ENCODE data around the gene PRKAG2. TPM values are rescaled to one million over a fixed set of nuclear protein-coding genes. Genes with fewer than 3 reads are reported as not detected.

PRKAG2 gene
- polyA plus RNA-seq, 1 of the 3 experiments (the other 2 are of a cell fraction), result 51.6 TPM

GRCh38 chr7:151675196-151675920, 201.6 kb downstream of the PRKAG2 start:
- POLR2A ChIA-PET, result no interaction called here
- no peaks in the 10 kb centered on the region for H3K79me2 ChIP-seq (ENCODE audit: insufficient read depth)
- H3F3A ChIP-seq (replicated peaks; ENCODE audit: insufficient read depth), result no peaks in the 10 kb centered on the region
- no peaks in the 10 kb centered on the region; a peak in 1 of 4 replicates for H3K4me1 ChIP-seq (ENCODE audit: control insufficient read depth in 1 of 2, insufficient read depth in 2 of 2, low read depth in 1 of 2, low read length in 1 of 2)
- no peak overlapping the region for H3K27ac ChIP-seq (ENCODE audit: low read depth in 2 of 2, low read length in 1 of 2)
- no peak overlapping the region for H3K4me2 ChIP-seq
- TF ChIP-seq USF1 (IDR thresholded peaks at IDR 0.05; ENCODE audit: borderline replicate concordance, low read depth), result no peak
- no peak for TF ChIP-seq RCOR1 (IDR thresholded peaks at IDR 0.05; ENCODE audit: low read length)
- no peak for TF ChIP-seq RFX5 (IDR thresholded peaks at IDR 0.05; ENCODE audit: low read length)
- no peak for TF ChIP-seq MEF2A (IDR thresholded peaks at IDR 0.05; ENCODE audit: borderline replicate concordance, low read depth)
- no peak for TF ChIP-seq FOXM1 (IDR thresholded peaks at IDR 0.05; ENCODE audit: low read depth)
- H3K36me3 ChIP-seq (replicated peaks in 1 of 2; ENCODE audit: control insufficient read depth in 1 of 2, insufficient read depth in 2 of 2, low read length in 1 of 2), result no peaks in the 10 kb centered on the region
- H3K9ac ChIP-seq, result no peak overlapping the region
- H3K27me3 ChIP-seq (ENCODE audit: insufficient read depth), result no peaks in the 10 kb centered on the region
- no peak overlapping the region for H3K4me3 ChIP-seq (ENCODE audit: low read depth in 2 of 2, low read length in 1 of 2)
- H2AFZ ChIP-seq (ENCODE audit: low read depth), result no peak overlapping the region
- H4K20me1 ChIP-seq (ENCODE audit: insufficient read depth), result no peaks in the 10 kb centered on the region
- DNase-seq, result no peak
- WGBS (ENCODE audit: low lambda C conversion rate), result 95% methylated on average over 26 of the region's 26 CpGs
- no peaks in the 10 kb centered on the region for H3K9me3 ChIP-seq
- CTCF ChIA-PET, result interaction anchor here (1.3 to 2.5 kb wide), 2 partner anchors 28 to 43 kb away, joined by 4 to 8 read pairs; no protein-coding TSS in a partner anchor
- no peaks in the 10 kb centered on the region for H3K9me2 ChIP-seq

DNA sequence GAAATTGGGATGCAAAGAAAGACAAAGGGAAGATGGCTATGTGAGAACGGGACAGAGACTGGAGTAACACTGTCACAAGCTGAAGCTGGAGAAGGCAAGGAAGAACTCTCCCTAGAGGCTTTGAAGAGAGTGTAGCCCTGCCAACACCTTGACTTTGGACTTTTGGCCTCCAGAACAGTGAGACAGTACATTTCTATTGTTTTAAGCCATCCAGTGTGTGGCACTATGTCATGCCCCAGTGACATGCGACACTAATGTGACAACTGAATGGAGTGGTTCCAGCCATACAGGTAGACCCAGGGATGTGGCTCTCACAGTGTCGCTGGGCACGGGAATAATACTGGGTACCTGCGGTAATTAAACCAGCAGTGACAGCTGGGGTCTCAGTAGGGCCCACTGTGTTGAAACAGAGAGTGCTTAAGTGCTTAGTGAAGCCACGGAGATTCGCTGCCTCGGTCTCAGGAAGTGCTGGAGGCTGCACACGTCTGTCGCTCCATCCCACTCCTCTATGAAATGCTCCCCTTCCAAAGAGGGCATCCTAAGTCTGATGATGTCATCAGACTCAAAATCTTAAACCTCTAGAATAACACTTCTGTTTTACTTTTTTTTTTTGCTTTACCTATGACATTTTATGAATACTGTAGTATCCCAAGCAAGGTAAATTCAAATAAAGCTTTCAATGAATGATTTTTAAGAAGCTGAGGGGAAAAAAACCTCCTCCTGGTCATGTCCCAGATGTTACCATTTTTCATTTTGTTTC, 202.6 kb downstream of the PRKAG2 start:
- no peaks in the 10 kb centered on the region; a peak in 1 of 4 replicates for H3K4me1 ChIP-seq (ENCODE audit: control insufficient read depth in 1 of 2, insufficient read depth in 2 of 2, low read depth in 1 of 2, low read length in 1 of 2)
- no peak overlapping the region for H3K9ac ChIP-seq
- 94% methylated on average over 10 of the region's 10 CpGs for WGBS (ENCODE audit: low lambda C conversion rate)
- H3K79me2 ChIP-seq (ENCODE audit: insufficient read depth), result no peaks in the 10 kb centered on the region
- no peak overlapping the region for H3K4me2 ChIP-seq
- no peaks in the 10 kb centered on the region for H3K9me2 ChIP-seq
- H3K27me3 ChIP-seq (ENCODE audit: insufficient read depth), result no peaks in the 10 kb centered on the region
- H4K20me1 ChIP-seq (ENCODE audit: insufficient read depth), result no peaks in the 10 kb centered on the region
- no peak overlapping the region for H3K4me3 ChIP-seq (ENCODE audit: low read depth in 2 of 2, low read length in 1 of 2)
- H2AFZ ChIP-seq (ENCODE audit: low read depth), result no peak overlapping the region
- H3F3A ChIP-seq (replicated peaks; ENCODE audit: insufficient read depth), result no peaks in the 10 kb centered on the region
- DNase-seq, result no peak
- H3K36me3 ChIP-seq (replicated peaks in 1 of 2; ENCODE audit: control insufficient read depth in 1 of 2, insufficient read depth in 2 of 2, low read length in 1 of 2), result no peaks in the 10 kb centered on the region
- POLR2A ChIA-PET, result no interaction called here
- no peak overlapping the region for H3K27ac ChIP-seq (ENCODE audit: low read depth in 2 of 2, low read length in 1 of 2)
- H3K9me3 ChIP-seq, result no peaks in the 10 kb centered on the region
- CTCF ChIA-PET, result interaction anchor here (1.3 to 2.5 kb wide), 2 partner anchors 29 to 42 kb away, joined by 4 to 8 read pairs; no protein-coding TSS in a partner anchor
- TF ChIP-seq FOSL2 (IDR thresholded peaks at IDR 0.05; ENCODE audit: borderline replicate concordance, low read depth) (no peak), FOXJ3 (CRISPR knock-in tag; IDR thresholded peaks at IDR 0.05) (no peak), USF1 (IDR thresholded peaks at IDR 0.05; ENCODE audit: borderline replicate concordance, low read depth) (no peak), MEF2A (IDR thresholded peaks at IDR 0.05; ENCODE audit: borderline replicate concordance, low read depth) (no peak), PBX3 (IDR thresholded peaks at IDR 0.05) (no peak), RCOR1 (IDR thresholded peaks at IDR 0.05; ENCODE audit: low read length) (no peak), IRF3 (IDR thresholded peaks at IDR 0.05; ENCODE audit: low read depth, low read length) (no peak), POLR2AphosphoS5 (IDR thresholded peaks at IDR 0.05; ENCODE audit: low read depth, low read length) (no peak), GABPA (IDR thresholded peaks at IDR 0.05; ENCODE audit: low read depth) (no peak), TCF12 (IDR thresholded peaks at IDR 0.05) (no peak), SIN3A (IDR thresholded peaks at IDR 0.05; ENCODE audit: borderline replicate concordance, low read depth, low read length) (no peak), RFX5 (IDR thresholded peaks at IDR 0.05; ENCODE audit: low read length) (no peak), MAX (IDR thresholded peaks at IDR 0.05; ENCODE audit: low read depth) (no peak), MXI1 (IDR thresholded peaks at IDR 0.05; ENCODE audit: low read depth, low read length) (no peak), NFIC (IDR thresholded peaks at IDR 0.05; ENCODE audit: borderline replicate concordance) (no peak), EZH2phosphoT487 (IDR thresholded peaks at IDR 0.05; ENCODE audit: borderline replicate concordance, low read depth) (no peak), SMC3 (IDR thresholded peaks at IDR 0.05; ENCODE audit: low read depth, low read length) (no peak), RAD21 (IDR thresholded peaks at IDR 0.05; ENCODE audit: low read length) (no peak)
- TF ChIP-seq, protein P1, sequence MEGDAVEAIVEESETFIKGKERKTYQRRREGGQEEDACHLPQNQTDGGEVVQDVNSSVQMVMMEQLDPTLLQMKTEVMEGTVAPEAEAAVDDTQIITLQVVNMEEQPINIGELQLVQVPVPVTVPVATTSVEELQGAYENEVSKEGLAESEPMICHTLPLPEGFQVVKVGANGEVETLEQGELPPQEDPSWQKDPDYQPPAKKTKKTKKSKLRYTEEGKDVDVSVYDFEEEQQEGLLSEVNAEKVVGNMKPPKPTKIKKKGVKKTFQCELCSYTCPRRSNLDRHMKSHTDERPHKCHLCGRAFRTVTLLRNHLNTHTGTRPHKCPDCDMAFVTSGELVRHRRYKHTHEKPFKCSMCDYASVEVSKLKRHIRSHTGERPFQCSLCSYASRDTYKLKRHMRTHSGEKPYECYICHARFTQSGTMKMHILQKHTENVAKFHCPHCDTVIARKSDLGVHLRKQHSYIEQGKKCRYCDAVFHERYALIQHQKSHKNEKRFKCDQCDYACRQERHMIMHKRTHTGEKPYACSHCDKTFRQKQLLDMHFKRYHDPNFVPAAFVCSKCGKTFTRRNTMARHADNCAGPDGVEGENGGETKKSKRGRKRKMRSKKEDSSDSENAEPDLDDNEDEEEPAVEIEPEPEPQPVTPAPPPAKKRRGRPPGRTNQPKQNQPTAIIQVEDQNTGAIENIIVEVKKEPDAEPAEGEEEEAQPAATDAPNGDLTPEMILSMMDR (IDR thresholded peaks at IDR 0.05), result no peak
